Skeletal muscle satellite cell (primary cell): ENCODE measurements around the gene BORCS5.

Experiments used
- H3K27me3 ChIP-seq: 2 replicates; pipeline ENCODE4 v1.7.0; 2013; ENCODE audit warnings: low read length; ENCODE audit not compliant: control insufficient read depth, insufficient read depth
- H3K36me3 ChIP-seq: 2 replicates; pipeline ENCODE4 v1.7.0; 2013; ENCODE audit warnings: mild to moderate bottlenecking, control low read depth, low read length; ENCODE audit not compliant: insufficient read depth
- H3K4me1 ChIP-seq: 2 replicates; pipeline ENCODE4 v1.7.0; 2013; ENCODE audit warnings: low read length; ENCODE audit not compliant: control insufficient read depth, insufficient read depth
- H3K4me2 ChIP-seq: 2 replicates; pipeline ENCODE4 v1.7.0; 2013; ENCODE audit warnings: mild to moderate bottlenecking, low read length
- H3K4me3 ChIP-seq: 2 replicates; pipeline ENCODE4 v1.7.0; 2013; ENCODE audit warnings: low read length
- H3K9ac ChIP-seq: 2 replicates; pipeline ENCODE4 v1.7.0; 2013; ENCODE audit warnings: mild to moderate bottlenecking, low read depth, low read length, moderate library complexity
- H3K9me3 ChIP-seq: replicated peaks from 2 replicates; pipeline ENCODE4 v1.7.0; 2013; ENCODE audit warnings: mild to moderate bottlenecking, control low read depth, low read length

The BORCS5 gene

DNA sequence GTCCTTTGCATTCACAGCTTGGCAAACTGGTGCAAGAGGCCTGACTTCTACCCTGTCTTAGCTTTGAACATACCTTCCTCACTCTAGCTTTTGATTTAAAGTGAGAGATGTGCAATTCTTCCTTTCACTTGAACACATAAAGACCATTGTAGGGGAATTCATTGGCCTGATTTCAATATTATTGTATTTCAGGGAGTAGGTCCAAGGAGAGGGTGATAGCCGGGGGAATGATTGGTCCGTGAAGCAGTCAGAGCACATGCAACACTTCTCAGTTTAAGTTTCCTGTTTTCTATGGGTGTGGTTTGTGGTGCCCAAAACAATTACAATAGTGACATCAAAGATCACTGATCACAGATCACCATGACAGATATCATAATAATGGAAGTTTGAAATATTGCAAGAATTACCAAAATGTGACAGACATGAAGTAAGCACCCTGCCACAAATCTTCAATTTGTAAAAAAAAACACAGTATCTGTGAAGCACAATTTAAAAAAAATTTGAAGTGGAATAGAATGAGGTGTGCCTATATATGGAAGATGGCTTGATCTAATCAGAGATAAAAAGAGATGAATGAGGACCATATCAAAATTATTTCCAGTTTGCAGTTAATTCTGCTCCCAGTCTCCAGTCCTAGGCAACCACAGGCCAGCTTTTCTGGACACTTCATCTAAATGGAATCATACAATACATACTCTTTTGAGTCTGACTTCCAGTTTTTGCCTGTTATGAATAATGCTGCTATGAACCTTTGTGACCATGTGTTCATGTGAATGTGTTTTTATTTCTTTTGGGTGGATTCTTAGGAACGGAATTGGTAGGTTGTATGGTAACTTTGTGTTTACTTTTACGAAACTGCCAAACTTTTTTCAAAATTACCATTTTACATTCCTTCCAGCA lies 23.2 kb downstream of the BORCS5 start:
- H3K4me3 ChIP-seq: no peak overlapping the region
- H3K36me3 ChIP-seq: no peaks in the 10 kb centered on the region
- H3K4me2 ChIP-seq: no peak overlapping the region
- no peaks in the 10 kb centered on the region for H3K9me3 ChIP-seq
- peaks cover 6% of the 10 kb centered on the region for H3K4me1 ChIP-seq
- H3K9ac ChIP-seq: no peak overlapping the region
- no peaks in the 10 kb centered on the region for H3K27me3 ChIP-seq

GRCh38 chr12:12380949-12381593 lies 24.2 kb downstream of the BORCS5 start:
- H3K27me3 ChIP-seq: no peaks in the 10 kb centered on the region
- peaks cover 6% of the 10 kb centered on the region for H3K4me1 ChIP-seq
- no peak overlapping the region for H3K4me3 ChIP-seq
- no peak overlapping the region for H3K9ac ChIP-seq
- no peak overlapping the region for H3K4me2 ChIP-seq
- no peaks in the 10 kb centered on the region for H3K9me3 ChIP-seq
- no peaks in the 10 kb centered on the region for H3K36me3 ChIP-seq

- H3K27me3 ChIP-seq: no peaks in the 10 kb centered on the region
- H3K4me1 ChIP-seq: peaks cover 6% of the 10 kb centered on the region
Observed at GRCh38 chr12:12381982-12382381, 25.1 kb downstream of the BORCS5 start.

DNA sequence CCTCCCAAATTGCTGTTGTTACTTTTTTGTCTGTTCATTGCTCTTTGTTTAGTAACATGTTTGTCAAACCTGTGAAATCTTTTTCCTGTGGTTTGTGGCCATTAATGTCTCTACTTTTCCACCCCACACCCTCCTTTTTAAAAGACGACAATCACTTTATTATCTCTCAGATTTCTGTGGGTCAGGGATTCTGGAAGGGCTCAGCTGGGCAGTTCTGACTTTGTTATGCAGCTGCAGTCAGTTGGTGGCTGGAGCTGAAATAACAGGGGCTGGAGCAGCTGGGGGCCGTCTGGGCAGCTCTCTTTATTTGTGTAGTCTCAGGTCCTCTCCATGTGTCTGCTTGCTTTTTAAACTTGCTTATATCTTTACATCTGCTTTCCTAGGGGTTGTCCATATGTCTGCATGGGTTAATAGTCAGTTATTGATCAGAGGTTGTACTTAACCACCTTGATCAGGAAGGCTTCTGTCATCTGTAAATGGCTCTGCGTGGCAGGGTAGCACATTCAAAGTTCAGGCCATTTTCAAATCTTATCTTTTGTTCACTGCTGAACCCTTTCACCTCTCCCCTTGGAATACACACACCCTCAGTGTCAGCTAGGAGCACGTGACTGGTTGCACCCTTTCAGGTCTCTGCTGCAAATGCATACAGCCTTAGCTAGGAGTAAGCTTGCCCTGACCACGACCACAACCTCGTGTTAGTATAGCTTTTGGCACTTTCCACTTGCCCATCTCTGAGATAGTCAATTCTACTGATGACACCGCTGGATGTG lies 27.9 kb downstream of the BORCS5 start:
- Histone ChIP-seq H3K4me2 (no peak overlapping the region), H3K9ac (no peak overlapping the region), H3K4me3 (no peak overlapping the region), H3K27me3 (no peaks in the 10 kb centered on the region), H3K36me3 (no peaks in the 10 kb centered on the region), H3K9me3 (no peaks in the 10 kb centered on the region), H3K4me1 (peaks cover 17% of the 10 kb centered on the region)

More at GRCh38 chr12:12381982-12382381, 25.1 kb downstream of the BORCS5 start:
- Histone ChIP-seq H3K4me3 (no peak overlapping the region), H3K4me2 (no peak overlapping the region), H3K9me3 (no peaks in the 10 kb centered on the region), H3K9ac (no peak overlapping the region), H3K36me3 (no peaks in the 10 kb centered on the region)

- H3K9me3 ChIP-seq: no peaks in the 10 kb centered on the region
- H3K9ac ChIP-seq: no peak overlapping the region
- H3K4me2 ChIP-seq: peak overlapping the region; percentile 33
- no peak overlapping the region for H3K4me3 ChIP-seq
- H3K36me3 ChIP-seq: no peaks in the 10 kb centered on the region
- peaks cover 17% of the 10 kb centered on the region for H3K4me1 ChIP-seq
- no peaks in the 10 kb centered on the region for H3K27me3 ChIP-seq
Observed at GRCh38 chr12:12387501-12387900, 30.6 kb downstream of the BORCS5 start.

- peaks cover 15% of the 10 kb centered on the region for H3K4me1 ChIP-seq
- no peaks in the 10 kb centered on the region for H3K36me3 ChIP-seq
- no peak overlapping the region for H3K4me3 ChIP-seq
- H3K4me2 ChIP-seq: no peak overlapping the region
- no peaks in the 10 kb centered on the region for H3K27me3 ChIP-seq
- H3K9ac ChIP-seq: no peak overlapping the region
- H3K9me3 ChIP-seq: no peaks in the 10 kb centered on the region
Observed at GRCh38 chr12:12392413-12392812, 35.5 kb downstream of the BORCS5 start.

- H3K4me2 ChIP-seq: no peak overlapping the region
- no peaks in the 10 kb centered on the region for H3K36me3 ChIP-seq
- no peaks in the 10 kb centered on the region for H3K27me3 ChIP-seq
- peaks cover 15% of the 10 kb centered on the region for H3K4me1 ChIP-seq
- H3K9ac ChIP-seq: no peak overlapping the region
- no peaks in the 10 kb centered on the region for H3K9me3 ChIP-seq
- no peak overlapping the region for H3K4me3 ChIP-seq
Observed at GRCh38 chr12:12393171-12393570, 36.3 kb downstream of the BORCS5 start.

DNA sequence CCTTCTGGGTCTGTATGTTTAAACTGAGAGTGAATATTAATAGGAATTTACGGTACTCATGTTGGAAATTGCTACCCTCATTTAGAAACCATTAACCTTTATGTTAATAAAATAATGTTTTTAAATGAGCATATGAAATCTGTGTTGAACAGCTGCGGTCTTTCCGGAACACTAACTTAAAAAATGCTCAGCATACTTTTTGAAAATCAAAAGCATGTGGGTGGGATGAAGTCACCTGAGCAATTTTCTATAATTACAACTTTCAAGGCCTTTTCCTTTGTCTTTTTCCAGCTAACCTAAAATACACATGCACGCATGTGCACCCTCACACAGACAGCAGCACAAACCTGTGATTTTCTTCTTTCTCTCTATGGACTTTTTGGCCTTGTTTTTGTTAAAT lies 39.8 kb downstream of the BORCS5 start:
- no peaks in the 10 kb centered on the region for H3K27me3 ChIP-seq
- H3K4me3 ChIP-seq: no peak overlapping the region
- H3K36me3 ChIP-seq: no peaks in the 10 kb centered on the region
- no peaks in the 10 kb centered on the region for H3K9me3 ChIP-seq
- peaks cover 22% of the 10 kb centered on the region for H3K4me1 ChIP-seq
- no peak overlapping the region for H3K4me2 ChIP-seq
- no peak overlapping the region for H3K9ac ChIP-seq

GRCh38 chr12:12397184-12397583 lies 40.3 kb downstream of the BORCS5 start:
- Histone ChIP-seq H3K27me3 (no peaks in the 10 kb centered on the region), H3K9ac (no peak overlapping the region), H3K4me3 (no peak overlapping the region), H3K36me3 (no peaks in the 10 kb centered on the region), H3K9me3 (no peaks in the 10 kb centered on the region), H3K4me2 (no peak overlapping the region), H3K4me1 (peaks cover 22% of the 10 kb centered on the region)

DNA sequence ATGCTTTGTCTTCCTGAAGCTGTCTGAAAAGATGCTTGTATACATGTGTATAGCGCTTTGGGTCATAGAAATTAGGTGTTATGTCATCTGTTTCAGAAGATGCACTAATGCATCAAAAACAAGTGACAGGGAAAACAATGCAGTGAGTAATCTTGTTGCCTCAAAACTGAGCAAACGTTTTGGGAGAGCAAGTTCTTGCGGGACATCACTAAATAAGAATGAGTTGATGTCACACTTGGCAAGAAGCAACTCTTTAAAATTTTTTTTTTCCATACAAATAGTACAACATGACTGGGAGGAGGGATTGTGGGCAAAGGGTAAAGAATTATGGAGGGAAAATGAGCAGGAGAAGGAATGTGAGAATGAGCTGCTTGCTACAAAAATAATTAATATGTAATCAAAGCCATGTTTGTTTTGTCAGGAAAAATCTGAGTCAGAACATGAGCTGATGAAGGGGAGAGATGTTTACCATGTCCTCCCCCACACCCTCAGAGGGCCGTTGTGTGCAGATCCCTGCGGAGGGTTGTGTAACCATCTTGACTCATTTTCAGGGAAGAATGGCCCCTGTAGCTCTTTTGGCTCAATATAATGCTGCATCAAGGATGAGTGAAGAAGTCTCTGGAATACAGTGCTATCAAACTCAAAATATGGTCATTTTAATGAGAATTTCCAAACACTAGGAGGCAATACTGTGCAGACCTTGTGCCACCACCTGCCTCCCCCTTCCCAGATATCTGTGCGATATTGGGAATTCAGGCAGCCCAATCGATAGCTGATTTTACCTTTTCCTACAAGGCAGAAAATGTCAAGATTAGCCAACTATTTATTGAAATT lies 41.4 kb downstream of the BORCS5 start:
- H3K9me3 ChIP-seq: no peaks in the 10 kb centered on the region
- no peaks in the 10 kb centered on the region for H3K36me3 ChIP-seq
- H3K27me3 ChIP-seq: no peaks in the 10 kb centered on the region
- H3K4me3 ChIP-seq: peak overlapping the region; percentile 32
- no peak overlapping the region for H3K9ac ChIP-seq
- H3K4me2 ChIP-seq: peak overlapping the region; percentile 70
- H3K4me1 ChIP-seq: peaks cover 22% of the 10 kb centered on the region

DNA sequence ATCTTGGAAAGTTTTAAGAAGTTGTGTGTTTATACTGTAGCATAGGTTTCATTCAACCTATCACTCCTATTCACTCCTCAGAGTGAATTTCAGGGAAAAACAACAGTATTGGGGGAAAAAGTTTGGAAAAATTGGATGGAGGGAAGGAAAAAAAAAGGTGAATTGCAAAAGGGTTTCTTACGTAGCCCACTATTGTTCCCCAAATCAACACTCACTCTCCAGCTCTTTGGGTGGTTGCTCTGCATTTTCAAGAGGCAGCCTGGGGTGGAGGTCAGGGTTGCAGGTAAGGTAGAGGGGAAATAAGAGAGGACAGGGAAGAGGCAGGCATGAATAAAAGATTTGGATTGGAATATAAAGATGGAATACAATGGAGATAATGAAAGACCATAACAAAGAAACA lies 42.3 kb downstream of the BORCS5 start:
- no peak overlapping the region for H3K4me3 ChIP-seq
- no peak overlapping the region for H3K9ac ChIP-seq
- H3K4me2 ChIP-seq: no peak overlapping the region
- H3K36me3 ChIP-seq: no peaks in the 10 kb centered on the region
- peaks cover 22% of the 10 kb centered on the region for H3K4me1 ChIP-seq
- no peaks in the 10 kb centered on the region for H3K27me3 ChIP-seq
- H3K9me3 ChIP-seq: no peaks in the 10 kb centered on the region
